Measurements from ENCODE around the gene TCF19. TPM values are rescaled to one million over a fixed set of nuclear protein-coding genes. Genes with fewer than 3 reads are reported as not detected.

Gene TCF19
- total and polyA plus RNA-seq, 12 donors, result 1.6 to 7.3 (median 2.7) TPM

GRCh38 chr6:31126396-31127175, 31.8 kb upstream of the TCF19 start:
- DNase-seq (no peak), ATAC-seq (peak in 5 of 8 donors; percentile 17 to 45 (median 31))
- peak overlapping the region; percentile 12 to 85 (median 61) for H3K27ac ChIP-seq
- no peaks in the 10 kb centered on the region for H3K36me3 ChIP-seq
- no peaks in the 10 kb centered on the region for H3K27me3 ChIP-seq
- no peak overlapping the region for H3K4me3 ChIP-seq
- H3K9me3 ChIP-seq, result no peaks in the 10 kb centered on the region
- TF ChIP-seq CTCF (IDR thresholded peaks at IDR 0.05), result no peak
- peaks cover 18 to 61% (median 47%) of the 10 kb centered on the region in 9 donors for H3K4me1 ChIP-seq
- 51 to 52% methylated on average over 16 of the region's 16 CpGs for WGBS, 2 donors
- intact Hi-C loops (cut with DNase I), result no loop called here

GRCh38 chr6:31128093-31128676, 30.2 kb upstream of the TCF19 start:
- Histone ChIP-seq H3K4me1 (peaks cover 11 to 45% (median 37%) of the 10 kb centered on the region in 9 donors), H3K27me3 (no peaks in the 10 kb centered on the region), H3K36me3 (no peaks in the 10 kb centered on the region), H3K27ac (no peak overlapping the region), H3K9me3 (no peaks in the 10 kb centered on the region), H3K4me3 (no peak overlapping the region)
- 3 to 7% methylated on average over 8 of the region's 8 CpGs for WGBS, 2 donors
- no peak for ATAC-seq
- DNase-seq, result peak; percentile 45 to 49
- TF ChIP-seq CTCF (IDR thresholded peaks at IDR 0.05), result peak; percentile 78 to 90 (median 86)
- intact Hi-C loops (cut with DNase I), result no loop called here

- 61 to 69% methylated on average over 4 of the region's 4 CpGs for WGBS, 2 donors
- intact Hi-C loops (cut with DNase I), result no loop called here
Observed at GRCh38 chr6:31129130-31129529, 29.3 kb upstream of the TCF19 start.

More at GRCh38 chr6:31129130-31129529, 29.3 kb upstream of the TCF19 start:
- Histone ChIP-seq H3K36me3 (no peaks in the 10 kb centered on the region), H3K27ac (no peak overlapping the region), H3K27me3 (no peaks in the 10 kb centered on the region), H3K4me3 (no peak overlapping the region), H3K4me1 (peaks cover 8 to 40% (median 29%) of the 10 kb centered on the region in 9 donors), H3K9me3 (no peaks in the 10 kb centered on the region)
- ATAC-seq (no peak), DNase-seq (no peak)
- TF ChIP-seq CTCF (IDR thresholded peaks at IDR 0.05), result no peak
